ENCODE results near the gene F12.

F12 gene

GRCh38 chr5:177355162-177355867, 54.0 kb downstream of the F12 start:
- DNase-seq (ENCODE audit: low read depth in 2 of 2), result no peak

GRCh38 chr5:177354711-177355110, 54.7 kb downstream of the F12 start:
- no peak for DNase-seq (ENCODE audit: low read depth in 2 of 2)

GRCh38 chr5:177354256-177354655, 55.1 kb downstream of the F12 start:
- no peak for DNase-seq (ENCODE audit: low read depth in 2 of 2)

- DNase-seq (ENCODE audit: low read depth in 2 of 2), result no peak
These were observed 56.3 kb downstream of the F12 start for GRCh38 chr5:177353093-177353492.

Data from stimulated activated CD8-positive, alpha-beta memory T cell treated with anti-CD3 and anti-CD28 coated beads, Interleukin-7, amount 100 ng/mL, for 1 hour (primary cell).